Upper lobe of right lung (tissue), 1 donor: Measurements from ENCODE around the gene WRAP73. TPM values are rescaled to one million over a fixed set of nuclear protein-coding genes. Genes with fewer than 3 reads are reported as not detected.

Source experiments
- ATAC-seq: fragments of 200-7000 bp; cut with Tn5 transposase; one replicate; pipeline ENCODE4 v1.9.1; 2020; ENCODE audit warnings: mild to moderate bottlenecking, moderate library complexity
- DNase-seq: peaks from one replicate; pipeline ENCODE4 v3.0.0-alpha.2; 2020
- H3K27ac ChIP-seq: fragments of 200-600 bp; one replicate; pipeline ENCODE4 v1.8.0; 2022
- H3K27me3 ChIP-seq: fragments of 200-600 bp; one replicate; pipeline ENCODE4 v1.8.0; 2022; ENCODE audit warnings: mild to moderate bottlenecking
- H3K36me3 ChIP-seq: fragments of 200-600 bp; one replicate; pipeline ENCODE4 v1.8.0; 2022
- H3K4me1 ChIP-seq: fragments of 200-600 bp; one replicate; pipeline ENCODE4 v1.8.0; 2022
- H3K4me3 ChIP-seq: fragments of 200-600 bp; one replicate; pipeline ENCODE4 v1.8.0; 2022; ENCODE audit warnings: mild to moderate bottlenecking
- H3K9me3 ChIP-seq: fragments of 200-600 bp; one replicate; pipeline ENCODE4 v1.8.0; 2022
- intact Hi-C: fragments of 100-400 bp; cut with DNase I; formaldehyde crosslinking; loops from one replicate; pipeline ENCODE4 v1.11.0; 2022
- total RNA-seq: library from RNA; stranded (reverse); fragmentation: NEBNext Ultra II Directional; extraction: Animal tissue kit (Norgen Biotek cat#: 25700); gene quantifications from one replicate; pipeline ENCODE4 v1.2.1, GENCODE V29; 2021
- TF ChIP-seq, protein P1 (sequence below): fragments of 200-600 bp; IDR thresholded peaks from one replicate; pipeline ENCODE4 v1.8.0; 2022; ENCODE audit warnings: antibody characterized with exemption
- donor health status: DM: no; HTN: yes; CAD: no; lungs with severe emphysema.

WRAP73 gene
- total RNA-seq, 1 donor from 2014 or later: 18.5 TPM

- intact Hi-C loops: no loop called here
- no peak for ATAC-seq
- H3K27ac ChIP-seq: no peak overlapping the region
- TF ChIP-seq, protein P1, sequence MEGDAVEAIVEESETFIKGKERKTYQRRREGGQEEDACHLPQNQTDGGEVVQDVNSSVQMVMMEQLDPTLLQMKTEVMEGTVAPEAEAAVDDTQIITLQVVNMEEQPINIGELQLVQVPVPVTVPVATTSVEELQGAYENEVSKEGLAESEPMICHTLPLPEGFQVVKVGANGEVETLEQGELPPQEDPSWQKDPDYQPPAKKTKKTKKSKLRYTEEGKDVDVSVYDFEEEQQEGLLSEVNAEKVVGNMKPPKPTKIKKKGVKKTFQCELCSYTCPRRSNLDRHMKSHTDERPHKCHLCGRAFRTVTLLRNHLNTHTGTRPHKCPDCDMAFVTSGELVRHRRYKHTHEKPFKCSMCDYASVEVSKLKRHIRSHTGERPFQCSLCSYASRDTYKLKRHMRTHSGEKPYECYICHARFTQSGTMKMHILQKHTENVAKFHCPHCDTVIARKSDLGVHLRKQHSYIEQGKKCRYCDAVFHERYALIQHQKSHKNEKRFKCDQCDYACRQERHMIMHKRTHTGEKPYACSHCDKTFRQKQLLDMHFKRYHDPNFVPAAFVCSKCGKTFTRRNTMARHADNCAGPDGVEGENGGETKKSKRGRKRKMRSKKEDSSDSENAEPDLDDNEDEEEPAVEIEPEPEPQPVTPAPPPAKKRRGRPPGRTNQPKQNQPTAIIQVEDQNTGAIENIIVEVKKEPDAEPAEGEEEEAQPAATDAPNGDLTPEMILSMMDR: no peak
- H3K36me3 ChIP-seq: no peaks in the 10 kb centered on the region
- no peaks in the 10 kb centered on the region for H3K9me3 ChIP-seq
- peaks cover 37% of the 10 kb centered on the region for H3K27me3 ChIP-seq
- peaks cover 10% of the 10 kb centered on the region for H3K4me1 ChIP-seq
- DNase-seq: peak; percentile 25
- H3K4me3 ChIP-seq: no peak overlapping the region
These were observed 6.7 kb upstream of the WRAP73 start for GRCh38 chr1:3656450-3657095.

- no peaks in the 10 kb centered on the region for H3K9me3 ChIP-seq
- H3K27ac ChIP-seq: no peak overlapping the region
- intact Hi-C loops: no loop called here
- DNase-seq: peak; percentile 37
- TF ChIP-seq, protein P1: no peak
- ATAC-seq: no peak
- peaks cover 49% of the 10 kb centered on the region for H3K27me3 ChIP-seq
- no peak overlapping the region for H3K4me3 ChIP-seq
- no peaks in the 10 kb centered on the region for H3K36me3 ChIP-seq
- H3K4me1 ChIP-seq: peaks cover 25% of the 10 kb centered on the region
These were observed 4.8 kb upstream of the WRAP73 start for GRCh38 chr1:3654549-3655281.

DNA sequence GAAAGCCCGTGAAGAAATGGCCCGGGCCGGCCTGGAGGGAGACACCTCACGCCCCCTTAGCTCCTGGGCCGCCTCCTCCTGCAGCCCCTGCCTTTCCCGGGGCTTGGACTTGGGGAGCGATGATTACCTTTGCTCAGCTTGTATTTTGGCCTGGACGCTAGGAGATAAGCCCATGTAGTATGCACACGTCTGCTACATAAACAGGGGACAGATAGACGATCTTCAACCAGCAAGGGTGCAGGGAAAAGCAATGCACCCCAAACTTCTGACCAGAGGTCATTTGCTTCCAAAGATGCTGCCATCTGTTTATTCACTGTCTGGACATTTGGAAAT is 3.3 kb upstream of the WRAP73 start:
- intact Hi-C loops: no loop called here
- no peak for DNase-seq
- TF ChIP-seq, protein P1: no peak
- Histone ChIP-seq H3K4me3 (no peak overlapping the region), H3K4me1 (peaks cover 37% of the 10 kb centered on the region), H3K27me3 (peaks cover 49% of the 10 kb centered on the region), H3K36me3 (no peaks in the 10 kb centered on the region), H3K9me3 (no peaks in the 10 kb centered on the region), H3K27ac (no peak overlapping the region)
- no peak for ATAC-seq

DNA sequence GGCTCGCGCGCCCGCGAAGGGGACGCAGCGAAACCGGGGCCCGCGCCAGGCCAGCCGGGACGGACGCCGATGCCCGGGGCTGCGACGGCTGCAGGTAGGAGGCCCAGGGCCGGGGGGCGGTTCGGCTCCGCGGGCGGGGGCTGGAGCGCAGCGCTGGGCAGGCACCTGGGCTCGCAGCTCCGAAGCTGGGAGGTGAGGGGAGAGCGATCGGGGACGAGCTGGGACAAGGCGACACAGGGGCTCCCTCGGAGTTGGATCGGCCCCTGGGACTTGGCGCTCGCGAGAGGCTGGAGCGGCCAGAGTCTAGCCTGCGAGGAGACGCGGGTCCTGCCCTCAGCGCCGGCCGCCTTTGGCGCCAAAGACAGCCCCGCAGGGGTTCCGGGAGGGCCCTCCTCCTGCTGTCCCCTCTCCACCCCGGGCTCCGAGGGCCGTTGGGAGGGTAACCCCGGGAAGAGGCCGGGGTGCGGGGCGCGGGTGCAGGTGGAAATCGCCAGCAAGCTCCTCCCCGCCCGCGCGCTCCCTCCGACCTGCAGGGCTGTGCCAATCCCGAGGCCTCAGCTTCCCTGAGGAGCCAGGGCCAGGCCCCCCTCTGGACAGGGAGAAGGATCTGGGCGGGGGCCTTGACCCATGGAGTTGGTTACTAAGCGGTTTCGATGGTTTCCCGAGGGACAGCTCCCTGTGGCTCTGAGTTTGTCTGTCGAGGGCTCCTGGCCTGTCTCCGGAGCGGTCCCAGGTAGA is 2.8 kb upstream of the WRAP73 start:
- H3K27me3 ChIP-seq: peaks cover 46% of the 10 kb centered on the region
- no peaks in the 10 kb centered on the region for H3K36me3 ChIP-seq
- ATAC-seq: peak; percentile 4

DNA sequence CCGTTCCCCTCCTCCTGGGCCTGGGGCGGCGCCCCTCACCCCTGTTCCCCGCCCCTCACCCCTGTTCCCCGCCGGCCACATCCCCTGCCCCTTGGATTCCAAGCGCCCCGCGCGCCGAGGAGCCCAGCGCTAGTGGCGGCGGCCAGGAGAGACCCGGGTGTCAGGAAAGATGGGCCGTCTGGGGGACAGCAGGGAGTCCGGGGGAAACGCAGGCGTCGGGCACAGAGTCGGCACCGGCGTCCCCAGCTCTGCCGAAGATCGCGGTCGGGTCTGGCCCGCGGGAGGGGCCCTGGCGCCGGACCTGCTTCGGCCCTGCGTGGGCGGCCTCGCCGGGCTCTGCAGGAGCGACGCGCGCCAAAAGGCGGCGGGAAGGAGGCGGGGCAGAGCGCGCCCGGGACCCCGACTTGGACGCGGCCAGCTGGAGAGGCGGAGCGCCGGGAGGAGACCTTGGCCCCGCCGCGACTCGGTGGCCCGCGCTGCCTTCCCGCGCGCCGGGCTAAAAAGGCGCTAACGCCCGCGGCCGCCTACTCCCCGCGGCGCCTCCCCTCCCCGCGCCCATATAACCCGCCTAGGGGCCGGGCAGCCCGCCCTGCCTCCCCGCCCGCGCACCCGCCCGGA is 2.1 kb upstream of the WRAP73 start, which contains the start of gene TP73:
Gene TP73 (plus strand): TSS at position 587 of the 618 bp plus-strand sequence. CDS start 29,850 bp downstream, outside the sequence.
- no peaks in the 10 kb centered on the region for H3K9me3 ChIP-seq
- ATAC-seq: peak; percentile 8
- H3K27ac ChIP-seq: no peak within 1 kb of the TSS
- peaks cover 38% of the 10 kb centered on the region for H3K4me1 ChIP-seq
- DNase-seq: peak; percentile 62
- H3K27me3 ChIP-seq: peaks cover 40% of the 10 kb centered on the region
- TF ChIP-seq, protein P1: no peak
- H3K4me3 ChIP-seq: peak within 1 kb of the TSS; percentile 29
- intact Hi-C loops: no loop called here
- H3K36me3 ChIP-seq: peaks cover 4% of the 10 kb centered on the region

More for the DNA sequence above, 2.8 kb upstream of the WRAP73 start:
- DNase-seq: peak; percentile 69
- Histone ChIP-seq H3K4me3 (peak overlapping the region; percentile 29), H3K27ac (no peak overlapping the region), H3K9me3 (no peaks in the 10 kb centered on the region), H3K4me1 (peaks cover 38% of the 10 kb centered on the region)
- TF ChIP-seq, protein P1: no peak
- intact Hi-C loops: no loop called here
